ENCODE measurements around the gene ADAMTS12.

ADAMTS12 gene

GRCh38 chr5:33649549-33650482 lies 242.0 kb downstream of the ADAMTS12 start:
- TF ChIP-seq POU2F2 (IDR thresholded peaks at IDR 0.05; ENCODE audit: low read depth, low read length) (no peak), TAF1 (IDR thresholded peaks at IDR 0.05; ENCODE audit: low read depth, low read length) (no peak), POLR2A (IDR thresholded peaks at IDR 0.05; ENCODE audit: low read depth, low read length) (no peak), SPI1 (IDR thresholded peaks at IDR 0.05; ENCODE audit: low read depth, low read length) (no peak), PAX5 (IDR thresholded peaks at IDR 0.05; ENCODE audit: insufficient read depth, low read length, severe bottlenecking) (no peak), POLR2AphosphoS5 (IDR thresholded peaks at IDR 0.05; ENCODE audit: low read depth, low read length) (no peak)
- FAIRE-seq (no peak), DNase-seq (ENCODE audit: insufficient read length, low spot score) (no peak)

GRCh38 chr5:33641744-33642505 lies 249.9 kb downstream of the ADAMTS12 start:
- no peak for TF ChIP-seq POU2F2 (IDR thresholded peaks at IDR 0.05; ENCODE audit: low read depth, low read length)
- no peak for TF ChIP-seq POLR2AphosphoS5 (IDR thresholded peaks at IDR 0.05; ENCODE audit: low read depth, low read length)
- TF ChIP-seq PAX5 (IDR thresholded peaks at IDR 0.05; ENCODE audit: insufficient read depth, low read length, severe bottlenecking) = no peak
- no peak for TF ChIP-seq SPI1 (IDR thresholded peaks at IDR 0.05; ENCODE audit: low read depth, low read length)
- TF ChIP-seq POLR2A (IDR thresholded peaks at IDR 0.05; ENCODE audit: low read depth, low read length) = no peak
- no peak for TF ChIP-seq TAF1 (IDR thresholded peaks at IDR 0.05; ENCODE audit: low read depth, low read length)
- peak; percentile 85 for FAIRE-seq
- no peak for DNase-seq (ENCODE audit: insufficient read length, low spot score)

- no peak for FAIRE-seq
- TF ChIP-seq TAF1 (IDR thresholded peaks at IDR 0.05; ENCODE audit: low read depth, low read length) (no peak), POLR2AphosphoS5 (IDR thresholded peaks at IDR 0.05; ENCODE audit: low read depth, low read length) (no peak), POU2F2 (IDR thresholded peaks at IDR 0.05; ENCODE audit: low read depth, low read length) (no peak), PAX5 (IDR thresholded peaks at IDR 0.05; ENCODE audit: insufficient read depth, low read length, severe bottlenecking) (no peak), POLR2A (IDR thresholded peaks at IDR 0.05; ENCODE audit: low read depth, low read length) (no peak), SPI1 (IDR thresholded peaks at IDR 0.05; ENCODE audit: low read depth, low read length) (no peak)
- DNase-seq (ENCODE audit: insufficient read length, low spot score) = no peak
Measured at GRCh38 chr5:33639474-33639873, 252.3 kb downstream of the ADAMTS12 start.

- FAIRE-seq = no peak
- TF ChIP-seq POLR2AphosphoS5 (IDR thresholded peaks at IDR 0.05; ENCODE audit: low read depth, low read length) = no peak
- no peak for TF ChIP-seq PAX5 (IDR thresholded peaks at IDR 0.05; ENCODE audit: insufficient read depth, low read length, severe bottlenecking)
- no peak for TF ChIP-seq SPI1 (IDR thresholded peaks at IDR 0.05; ENCODE audit: low read depth, low read length)
- no peak for TF ChIP-seq POLR2A (IDR thresholded peaks at IDR 0.05; ENCODE audit: low read depth, low read length)
- no peak for TF ChIP-seq TAF1 (IDR thresholded peaks at IDR 0.05; ENCODE audit: low read depth, low read length)
- no peak for DNase-seq (ENCODE audit: insufficient read length, low spot score)
Measured at GRCh38 chr5:33637011-33637410, 254.8 kb downstream of the ADAMTS12 start.

GRCh38 chr5:33635582-33635981 lies 256.2 kb downstream of the ADAMTS12 start:
- TF ChIP-seq POU2F2 (IDR thresholded peaks at IDR 0.05; ENCODE audit: low read depth, low read length) (no peak), SPI1 (IDR thresholded peaks at IDR 0.05; ENCODE audit: low read depth, low read length) (no peak), POLR2A (IDR thresholded peaks at IDR 0.05; ENCODE audit: low read depth, low read length) (no peak), PAX5 (IDR thresholded peaks at IDR 0.05; ENCODE audit: insufficient read depth, low read length, severe bottlenecking) (no peak), TAF1 (IDR thresholded peaks at IDR 0.05; ENCODE audit: low read depth, low read length) (no peak), POLR2AphosphoS5 (IDR thresholded peaks at IDR 0.05; ENCODE audit: low read depth, low read length) (no peak)
- DNase-seq (ENCODE audit: insufficient read length, low spot score) = no peak
- FAIRE-seq = no peak

GRCh38 chr5:33633699-33634098 lies 258.1 kb downstream of the ADAMTS12 start:
- FAIRE-seq (peak; percentile 50), DNase-seq (ENCODE audit: insufficient read length, low spot score) (no peak)
- TF ChIP-seq TAF1 (IDR thresholded peaks at IDR 0.05; ENCODE audit: low read depth, low read length) (no peak), POLR2AphosphoS5 (IDR thresholded peaks at IDR 0.05; ENCODE audit: low read depth, low read length) (no peak), POU2F2 (IDR thresholded peaks at IDR 0.05; ENCODE audit: low read depth, low read length) (no peak), PAX5 (IDR thresholded peaks at IDR 0.05; ENCODE audit: insufficient read depth, low read length, severe bottlenecking) (no peak), POLR2A (IDR thresholded peaks at IDR 0.05; ENCODE audit: low read depth, low read length) (no peak), SPI1 (IDR thresholded peaks at IDR 0.05; ENCODE audit: low read depth, low read length) (no peak)

GRCh38 chr5:33631786-33632185 lies 260.0 kb downstream of the ADAMTS12 start:
- DNase-seq (ENCODE audit: insufficient read length, low spot score) = peak; percentile 15
- TF ChIP-seq POLR2A (IDR thresholded peaks at IDR 0.05; ENCODE audit: low read depth, low read length) (no peak), POU2F2 (IDR thresholded peaks at IDR 0.05; ENCODE audit: low read depth, low read length) (no peak), POLR2AphosphoS5 (IDR thresholded peaks at IDR 0.05; ENCODE audit: low read depth, low read length) (no peak), PAX5 (IDR thresholded peaks at IDR 0.05; ENCODE audit: insufficient read depth, low read length, severe bottlenecking) (no peak), SPI1 (IDR thresholded peaks at IDR 0.05; ENCODE audit: low read depth, low read length) (no peak), TAF1 (IDR thresholded peaks at IDR 0.05; ENCODE audit: low read depth, low read length) (no peak)
- FAIRE-seq = peak; percentile 95

- DNase-seq (ENCODE audit: insufficient read length, low spot score) = no peak
- no peak for FAIRE-seq
- no peak for TF ChIP-seq TAF1 (IDR thresholded peaks at IDR 0.05; ENCODE audit: low read depth, low read length)
- TF ChIP-seq PAX5 (IDR thresholded peaks at IDR 0.05; ENCODE audit: insufficient read depth, low read length, severe bottlenecking) = no peak
- TF ChIP-seq POLR2A (IDR thresholded peaks at IDR 0.05; ENCODE audit: low read depth, low read length) = no peak
- TF ChIP-seq POU2F2 (IDR thresholded peaks at IDR 0.05; ENCODE audit: low read depth, low read length) = no peak
- TF ChIP-seq POLR2AphosphoS5 (IDR thresholded peaks at IDR 0.05; ENCODE audit: low read depth, low read length) = no peak
- no peak for TF ChIP-seq SPI1 (IDR thresholded peaks at IDR 0.05; ENCODE audit: low read depth, low read length)
Measured at GRCh38 chr5:33631139-33631538, 260.7 kb downstream of the ADAMTS12 start.

GRCh38 chr5:33629999-33630398 lies 261.8 kb downstream of the ADAMTS12 start:
- FAIRE-seq (no peak), DNase-seq (ENCODE audit: insufficient read length, low spot score) (no peak)
- no peak for TF ChIP-seq POU2F2 (IDR thresholded peaks at IDR 0.05; ENCODE audit: low read depth, low read length)
- no peak for TF ChIP-seq POLR2AphosphoS5 (IDR thresholded peaks at IDR 0.05; ENCODE audit: low read depth, low read length)
- no peak for TF ChIP-seq POLR2A (IDR thresholded peaks at IDR 0.05; ENCODE audit: low read depth, low read length)
- no peak for TF ChIP-seq PAX5 (IDR thresholded peaks at IDR 0.05; ENCODE audit: insufficient read depth, low read length, severe bottlenecking)
- TF ChIP-seq SPI1 (IDR thresholded peaks at IDR 0.05; ENCODE audit: low read depth, low read length) = no peak
- no peak for TF ChIP-seq TAF1 (IDR thresholded peaks at IDR 0.05; ENCODE audit: low read depth, low read length)
